H9 (cell line): ENCODE measurements around the gene PRKACG. TPM values are rescaled to one million over a fixed set of nuclear protein-coding genes. Genes with fewer than 3 reads are reported as not detected.

Source experiments
- DNase-seq: peaks from one replicate; pipeline ENCODE4 v3.0.0-alpha.2; 2017
- H2AFZ ChIP-seq: one replicate; pipeline ENCODE4 v1.6.1; 2013; ENCODE audit warnings: mild to moderate bottlenecking, low read length, control low read depth, moderate library complexity
- H2AK5ac ChIP-seq: 2 replicates; pipeline ENCODE4 v1.6.1; 2013; ENCODE audit warnings: low read length, control low read depth, mixed read lengths; ENCODE audit not compliant: insufficient read length
- H2BK120ac ChIP-seq: one replicate; pipeline ENCODE4 v1.6.1; 2013; ENCODE audit warnings: low read depth, mild to moderate bottlenecking, low read length, control low read depth, inconsistent platforms; ENCODE audit not compliant: poor library complexity, severe bottlenecking
- H2BK12ac ChIP-seq: 2 replicates; pipeline ENCODE4 v1.6.1; 2013; ENCODE audit warnings: low read length, control low read depth, mixed read lengths, low read depth; ENCODE audit not compliant: insufficient read length
- H2BK15ac ChIP-seq: 2 replicates; pipeline ENCODE4 v1.6.1; 2013; ENCODE audit warnings: low read depth, low read length, control low read depth
- H2BK20ac ChIP-seq: one replicate; pipeline ENCODE4 v1.6.1; 2013; ENCODE audit warnings: low read depth, mild to moderate bottlenecking, low read length, control low read depth, inconsistent platforms; ENCODE audit not compliant: poor library complexity, severe bottlenecking
- H2BK5ac ChIP-seq: 2 replicates; pipeline ENCODE4 v1.6.1; 2013; ENCODE audit warnings: low read length, control low read depth, mixed read lengths; ENCODE audit not compliant: insufficient read length
- H3K14ac ChIP-seq: 2 replicates; pipeline ENCODE4 v1.6.1; 2013; ENCODE audit warnings: low read length, control low read depth; ENCODE audit not compliant: insufficient read depth
- H3K18ac ChIP-seq: 2 replicates; pipeline ENCODE4 v1.6.1; 2013; ENCODE audit warnings: low read depth, mild to moderate bottlenecking, mixed read lengths, low read length, control low read depth; ENCODE audit not compliant: insufficient read length
- H3K23ac ChIP-seq: 2 replicates; pipeline ENCODE4 v1.6.1; 2013; ENCODE audit warnings: low read length, control low read depth, mixed read lengths, low read depth; ENCODE audit not compliant: insufficient read length
- H3K23me2 ChIP-seq: 2 replicates; pipeline ENCODE4 v1.6.1; 2013; ENCODE audit warnings: low read depth, mild to moderate bottlenecking, mixed read lengths, low read length, control low read depth; ENCODE audit not compliant: insufficient read length, poor library complexity, severe bottlenecking
- H3K27ac ChIP-seq: 2 replicates; pipeline ENCODE4 v1.5.1; 2013; ENCODE audit warnings: low read length, control low read depth, mixed read lengths, low read depth; ENCODE audit not compliant: insufficient read length
- H3K27me3 ChIP-seq: 2 replicates; pipeline ENCODE4 v1.6.1; 2013; ENCODE audit warnings: low read length, control low read depth, inconsistent platforms; ENCODE audit not compliant: insufficient read depth
- H3K4ac ChIP-seq: 2 replicates; pipeline ENCODE4 v1.6.1; 2013; ENCODE audit warnings: low read depth, mild to moderate bottlenecking, control low read depth, inconsistent platforms, low read length, moderate library complexity
- H3K4me1 ChIP-seq: 2 replicates; pipeline ENCODE4 v1.6.1; 2013; ENCODE audit warnings: low read length, control low read depth, inconsistent platforms; ENCODE audit not compliant: insufficient read depth
- H3K4me2 ChIP-seq: 2 replicates; pipeline ENCODE4 v1.6.1; 2013; ENCODE audit warnings: low read length, control low read depth, mixed read lengths; ENCODE audit not compliant: insufficient read length, insufficient read depth
- H3K56ac ChIP-seq: 2 replicates; pipeline ENCODE4 v1.6.1; 2013; ENCODE audit warnings: low read depth, mild to moderate bottlenecking, mixed read lengths, low read length, control low read depth; ENCODE audit not compliant: insufficient read length
- H3K79me1 ChIP-seq: 2 replicates; pipeline ENCODE4 v1.6.1; 2013; ENCODE audit warnings: low read depth, mild to moderate bottlenecking, moderate library complexity, low read length, control low read depth, inconsistent platforms; ENCODE audit not compliant: insufficient read depth, poor library complexity, severe bottlenecking
- H3K79me2 ChIP-seq: 2 replicates; pipeline ENCODE4 v1.6.1; 2013; ENCODE audit warnings: low read length, control low read depth, inconsistent platforms; ENCODE audit not compliant: insufficient read depth
- H3K9ac ChIP-seq: 2 replicates; pipeline ENCODE4 v1.6.1; 2013; ENCODE audit warnings: low read length, control low read depth, mixed read lengths; ENCODE audit not compliant: insufficient read length; ENCODE audit errors: extremely low read depth
- H3K9me3 ChIP-seq: one replicate; pipeline ENCODE4 v1.6.1; 2013; ENCODE audit warnings: low read depth, low read length, inconsistent platforms; ENCODE audit not compliant: control insufficient read depth
- H3T11ph ChIP-seq: one replicate; pipeline ENCODE4 v1.6.1; 2013; ENCODE audit warnings: mild to moderate bottlenecking, low read length, control low read depth, inconsistent platforms
- H4K20me1 ChIP-seq: one replicate; pipeline ENCODE4 v1.6.1; 2013; ENCODE audit not compliant: control insufficient read depth, insufficient read length, insufficient read depth
- H4K5ac ChIP-seq: 2 replicates; pipeline ENCODE4 v1.6.1; 2013; ENCODE audit warnings: low read depth, mild to moderate bottlenecking, mixed read lengths, low read length, control low read depth; ENCODE audit not compliant: insufficient read length
- H4K8ac ChIP-seq: replicated peaks from 2 replicates; pipeline ENCODE4 v1.6.1; 2013; ENCODE audit warnings: low read length, control low read depth, mixed read lengths, low read depth; ENCODE audit not compliant: insufficient read length
- H4K91ac ChIP-seq: 2 replicates; pipeline ENCODE4 v1.6.1; 2013; ENCODE audit warnings: low read depth, mild to moderate bottlenecking, moderate library complexity, mixed read lengths, low read length, control low read depth; ENCODE audit not compliant: insufficient read length
- H3K27ac Mint-ChIP-seq, 3 experiments: 2 replicates in 2 of 3; 3 replicates in 1 of 3; pipeline ENCODE4 v1.8.0; 2020 to 2021; ENCODE audit warnings: mixed read lengths in 3 of 3, mild to moderate bottlenecking in 1 of 3, moderate library complexity in 1 of 3
- H3K27me3 Mint-ChIP-seq: 2 replicates; pipeline ENCODE4 v1.8.0; 2021; ENCODE audit warnings: low read depth, mild to moderate bottlenecking, moderate library complexity, mixed read lengths
- H3K36me3 Mint-ChIP-seq, 3 experiments: 2 replicates in 2 of 3; 3 replicates in 1 of 3; pipeline ENCODE4 v1.8.0; 2020 to 2021; ENCODE audit warnings: low read depth in 3 of 3, mixed read lengths in 3 of 3; ENCODE audit not compliant: insufficient read depth in 1 of 3
- H3K4me1 Mint-ChIP-seq, 2 experiments: 2 replicates each; pipeline ENCODE4 v1.8.0; 2020; ENCODE audit warnings: mixed read lengths in 2 of 2
- H3K4me3 Mint-ChIP-seq, 2 experiments: 2 replicates in 1 of 2; 3 replicates in 1 of 2; pipeline ENCODE4 v1.8.0; 2020 to 2021; ENCODE audit warnings: mild to moderate bottlenecking in 2 of 2, mixed read lengths in 2 of 2, moderate library complexity in 1 of 2
- H3K9me3 Mint-ChIP-seq, 2 experiments: 2 replicates in 1 of 2; 3 replicates in 1 of 2; pipeline ENCODE4 v1.8.0; 2020; ENCODE audit warnings: mild to moderate bottlenecking in 2 of 2, mixed read lengths in 2 of 2, moderate library complexity in 1 of 2
- total RNA-seq: library from RNA; stranded (reverse); gene quantifications from 2 replicates; pipeline ENCODE4 v1.2.1, GENCODE V29; 2021
- TF ChIP-seq, protein P1 (sequence below): fragments of 200-600 bp; sonication (generic); conservative IDR thresholded peaks from 3 replicates; pipeline ENCODE4 v1.8.0; 2021; ENCODE audit warnings: antibody characterized with exemption, mild to moderate bottlenecking

The PRKACG gene
- total RNA-seq, 1 experiment from 2014 or later, result not detected

DNA sequence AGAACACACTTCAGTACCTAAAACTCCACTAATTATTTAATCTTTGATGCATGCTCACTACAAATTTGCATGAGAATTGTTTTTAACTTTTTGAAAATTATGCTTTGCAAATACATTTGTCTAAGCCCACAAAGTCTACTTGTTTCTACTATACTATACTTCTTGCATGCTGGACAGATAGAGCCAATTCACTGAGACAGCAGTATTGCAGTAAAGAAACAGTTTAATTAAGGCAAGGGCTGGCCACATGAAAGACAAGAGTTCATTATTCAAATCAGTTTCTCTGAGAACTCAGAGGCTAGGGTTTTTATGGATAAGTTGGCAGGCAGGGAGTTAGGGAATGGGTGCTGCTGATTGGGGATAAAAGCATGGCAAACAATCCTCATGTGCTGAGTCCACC lies 15.6 kb upstream of the PRKACG start:
- Mint-ChIP-seq H3K27me3 (no peaks in the 10 kb centered on the region), H3K4me1 (peaks cover 3 to 16% of the 10 kb centered on the region in 2 experiments), H3K27ac (no peak overlapping the region), H3K9me3 (peaks cover 6 to 7% of the 10 kb centered on the region in 2 experiments; a peak in 4 of 5 replicates), H3K36me3 (peaks cover 4 to 6% (median 6%) of the 10 kb centered on the region in 3 experiments; a peak in 6 of 7 replicates), H3K4me3 (no peak overlapping the region)
- H4K8ac ChIP-seq, result no peak overlapping the region
- H3K79me1 ChIP-seq, result no peaks in the 10 kb centered on the region
- no peak overlapping the region for H3K27ac ChIP-seq
- H4K91ac ChIP-seq, result no peak overlapping the region
- no peaks in the 10 kb centered on the region for H3K4me1 ChIP-seq
- no peak overlapping the region for H2AFZ ChIP-seq
- no peak overlapping the region for H3K4ac ChIP-seq
- no peak for DNase-seq
- no peak overlapping the region for H4K5ac ChIP-seq
- H2BK120ac ChIP-seq, result no peak overlapping the region
- H3T11ph ChIP-seq, result no peak overlapping the region
- H3K79me2 ChIP-seq, result no peaks in the 10 kb centered on the region
- H3K56ac ChIP-seq, result no peak overlapping the region
- no peak overlapping the region for H3K14ac ChIP-seq
- no peak overlapping the region for H3K4me2 ChIP-seq
- H3K23ac ChIP-seq, result no peak overlapping the region
- H2BK20ac ChIP-seq, result no peak overlapping the region
- peaks cover 4% of the 10 kb centered on the region for H3K9me3 ChIP-seq
- H4K20me1 ChIP-seq, result no peaks in the 10 kb centered on the region
- no peak overlapping the region for H2BK5ac ChIP-seq
- TF ChIP-seq, protein P1, sequence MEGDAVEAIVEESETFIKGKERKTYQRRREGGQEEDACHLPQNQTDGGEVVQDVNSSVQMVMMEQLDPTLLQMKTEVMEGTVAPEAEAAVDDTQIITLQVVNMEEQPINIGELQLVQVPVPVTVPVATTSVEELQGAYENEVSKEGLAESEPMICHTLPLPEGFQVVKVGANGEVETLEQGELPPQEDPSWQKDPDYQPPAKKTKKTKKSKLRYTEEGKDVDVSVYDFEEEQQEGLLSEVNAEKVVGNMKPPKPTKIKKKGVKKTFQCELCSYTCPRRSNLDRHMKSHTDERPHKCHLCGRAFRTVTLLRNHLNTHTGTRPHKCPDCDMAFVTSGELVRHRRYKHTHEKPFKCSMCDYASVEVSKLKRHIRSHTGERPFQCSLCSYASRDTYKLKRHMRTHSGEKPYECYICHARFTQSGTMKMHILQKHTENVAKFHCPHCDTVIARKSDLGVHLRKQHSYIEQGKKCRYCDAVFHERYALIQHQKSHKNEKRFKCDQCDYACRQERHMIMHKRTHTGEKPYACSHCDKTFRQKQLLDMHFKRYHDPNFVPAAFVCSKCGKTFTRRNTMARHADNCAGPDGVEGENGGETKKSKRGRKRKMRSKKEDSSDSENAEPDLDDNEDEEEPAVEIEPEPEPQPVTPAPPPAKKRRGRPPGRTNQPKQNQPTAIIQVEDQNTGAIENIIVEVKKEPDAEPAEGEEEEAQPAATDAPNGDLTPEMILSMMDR, result no peak
- H2BK12ac ChIP-seq, result no peak overlapping the region
- no peak overlapping the region for H3K9ac ChIP-seq
- no peaks in the 10 kb centered on the region for H3K27me3 ChIP-seq
- no peak overlapping the region for H2BK15ac ChIP-seq
- no peak overlapping the region for H2AK5ac ChIP-seq
- no peaks in the 10 kb centered on the region for H3K23me2 ChIP-seq
- no peak overlapping the region for H3K18ac ChIP-seq
